ENCODE data around the gene GMDS. TPM values are rescaled to one million over a fixed set of nuclear protein-coding genes. Genes with fewer than 3 reads are reported as not detected.

Gene GMDS
- polyA plus RNA-seq, 1 of the 3 experiments (the other 2 are of a cell fraction), result 12.3 TPM

GRCh38 chr6:1667012-1667804 is 578.2 kb downstream of the GMDS start (continued):
- TF ChIP-seq ELF1 (IDR thresholded peaks at IDR 0.05) (no peak), IRF3 (IDR thresholded peaks at IDR 0.05; ENCODE audit: low read depth, low read length) (no peak), REST (IDR thresholded peaks at IDR 0.05; ENCODE audit: low read depth, low read length) (no peak), MXI1 (IDR thresholded peaks at IDR 0.05; ENCODE audit: low read depth, low read length) (no peak; the same call in 1 of the 2 replicates), TAF1 (IDR thresholded peaks at IDR 0.05; ENCODE audit: borderline replicate concordance, low read depth, low read length) (no peak)

- H3K36me3 ChIP-seq (replicated peaks in 1 of 2; ENCODE audit: control insufficient read depth in 1 of 2, insufficient read depth in 2 of 2, low read length in 1 of 2), result no peaks in the 10 kb centered on the region
- no peak overlapping the region for H3K4me3 ChIP-seq (ENCODE audit: low read depth in 2 of 2, low read length in 1 of 2)
- no peak overlapping the region for H3K9ac ChIP-seq
- 74% methylated on average over 2 of the region's 2 CpGs for WGBS (ENCODE audit: low lambda C conversion rate)
- H2AFZ ChIP-seq (ENCODE audit: low read depth), result no peak overlapping the region
- no peaks in the 10 kb centered on the region for H3K9me3 ChIP-seq
- H3K27me3 ChIP-seq (ENCODE audit: insufficient read depth), result no peaks in the 10 kb centered on the region
- H3K4me1 ChIP-seq (ENCODE audit: control insufficient read depth in 1 of 2, insufficient read depth in 2 of 2, low read depth in 1 of 2, low read length in 1 of 2), result peaks cover under 1 to 17% of the 10 kb centered on the region in 2 experiments; a peak in 2 of 4 replicates
- TF ChIP-seq GATA2 (CRISPR knock-in tag; IDR thresholded peaks at IDR 0.05) (no peak), RXRA (IDR thresholded peaks at IDR 0.05; ENCODE audit: borderline replicate concordance, low read depth) (no peak), FOSL2 (IDR thresholded peaks at IDR 0.05; ENCODE audit: borderline replicate concordance, low read depth) (no peak), YY1 (IDR thresholded peaks at IDR 0.05; ENCODE audit: low read depth) (no peak), RCOR1 (IDR thresholded peaks at IDR 0.05; ENCODE audit: low read length) (no peak), MAX (IDR thresholded peaks at IDR 0.05; ENCODE audit: low read depth) (no peak), CHD2 (IDR thresholded peaks at IDR 0.05; ENCODE audit: low read length, partially characterized antibody) (no peak), POLR2AphosphoS5 (IDR thresholded peaks at IDR 0.05; ENCODE audit: low read depth, low read length) (no peak), RFX5 (IDR thresholded peaks at IDR 0.05; ENCODE audit: low read length) (no peak), EZH2phosphoT487 (IDR thresholded peaks at IDR 0.05; ENCODE audit: borderline replicate concordance, low read depth) (no peak), TAF1 (IDR thresholded peaks at IDR 0.05; ENCODE audit: borderline replicate concordance, low read depth, low read length) (no peak), PBX3 (IDR thresholded peaks at IDR 0.05) (no peak)
- CTCF ChIA-PET, result interaction anchor here (2.0 kb wide), 1 partner anchor 439 kb away, joined by 6 read pairs; no protein-coding TSS in a partner anchor
- no peaks in the 10 kb centered on the region for H3K9me2 ChIP-seq
- H3K4me2 ChIP-seq, result no peak overlapping the region
- H3K27ac ChIP-seq (ENCODE audit: low read depth in 2 of 2, low read length in 1 of 2), result no peak overlapping the region
- H3K79me2 ChIP-seq (ENCODE audit: insufficient read depth), result no peaks in the 10 kb centered on the region
- no peaks in the 10 kb centered on the region for H3F3A ChIP-seq (replicated peaks; ENCODE audit: insufficient read depth)
- no peaks in the 10 kb centered on the region for H4K20me1 ChIP-seq (ENCODE audit: insufficient read depth)
- POLR2A ChIA-PET, result no interaction called here
- DNase-seq, result no peak
Measured at GRCh38 chr6:1665214-1665613, 580.2 kb downstream of the GMDS start.

Data from SK-N-SH (cell line).